Measurements from ENCODE around the gene GRIK5.

Gene GRIK5

GRCh38 chr19:42076380-42076944 lies 6.5 kb upstream of the GRIK5 start:
- DNase-seq (ENCODE audit: low spot score) = no peak

GRCh38 chr19:42075616-42076379 lies 5.8 kb upstream of the GRIK5 start, which contains the start of gene ZNF574:
Gene ZNF574, plus strand, starts transcription at chr19:42076166. Its CDS starts 2,441 bp downstream, at chr19:42078607.
- peak; percentile 99 for DNase-seq (ENCODE audit: low spot score)

GRCh38 chr19:42075364-42075615 lies 5.3 kb upstream of the GRIK5 start:
- no peak for DNase-seq (ENCODE audit: low spot score)

GRCh38 chr19:42074513-42075363 lies 4.7 kb upstream of the GRIK5 start:
- DNase-seq (ENCODE audit: low spot score) = no peak

- DNase-seq (ENCODE audit: low spot score) = no peak
These were observed 1.2 kb upstream of the GRIK5 start for GRCh38 chr19:42071247-42071646.

- DNase-seq (ENCODE audit: low spot score) = no peak
These were observed 1.0 kb downstream of the GRIK5 start for GRCh38 chr19:42068756-42069571.

- no peak for DNase-seq (ENCODE audit: low spot score)
These were observed 1.6 kb downstream of the GRIK5 start for GRCh38 chr19:42068361-42068755.

GRCh38 chr19:42067315-42067888 lies 2.6 kb downstream of the GRIK5 start:
- DNase-seq (ENCODE audit: low spot score) = no peak

- DNase-seq (ENCODE audit: low spot score) = no peak
These were observed 3.8 kb downstream of the GRIK5 start for GRCh38 chr19:42066075-42066754.

- no peak for DNase-seq (ENCODE audit: low spot score)
These were observed 4.5 kb downstream of the GRIK5 start for GRCh38 chr19:42065511-42065910.

GRCh38 chr19:42065051-42065450 lies 5.0 kb downstream of the GRIK5 start:
- no peak for DNase-seq (ENCODE audit: low spot score)

- no peak for DNase-seq (ENCODE audit: low spot score)
These were observed 5.6 kb downstream of the GRIK5 start for GRCh38 chr19:42064432-42064831.

- DNase-seq (ENCODE audit: low spot score) = no peak
These were observed 7.6 kb downstream of the GRIK5 start for GRCh38 chr19:42062381-42062780.

- no peak for DNase-seq (ENCODE audit: low spot score)
These were observed 9.9 kb downstream of the GRIK5 start for GRCh38 chr19:42060117-42060516.

- no peak for DNase-seq (ENCODE audit: low spot score)
These were observed 10.8 kb downstream of the GRIK5 start for GRCh38 chr19:42059196-42059595.

- no peak for DNase-seq (ENCODE audit: low spot score)
These were observed 12.2 kb downstream of the GRIK5 start for GRCh38 chr19:42057846-42058245.

- DNase-seq (ENCODE audit: low spot score) = no peak
These were observed 15.8 kb downstream of the GRIK5 start for GRCh38 chr19:42054205-42054604.

GRCh38 chr19:42053037-42053935 lies 16.7 kb downstream of the GRIK5 start:
- no peak for DNase-seq (ENCODE audit: low spot score)

- DNase-seq (ENCODE audit: low spot score) = no peak
These were observed 17.7 kb downstream of the GRIK5 start for GRCh38 chr19:42052241-42052863.

Measured in ecto neural progenitor cell (in vitro differentiated cells).